PC-9 (cell line): ENCODE results near the gene ANO1.

Experiments used
- CTCF ChIP-seq: fragments of 200-600 bp; sonication (generic); conservative IDR thresholded peaks from 2 replicates; pipeline ENCODE4 v1.6.1; 2017; ENCODE audit warnings: mixed run types, antibody characterized with exemption, mild to moderate bottlenecking, moderate library complexity
- EZH2 ChIP-seq: fragments of 200-600 bp; sonication (generic); IDR thresholded peaks from 2 replicates; pipeline ENCODE4 v1.8.0; 2017; ENCODE audit warnings: antibody characterized with exemption, low read depth

DNA sequence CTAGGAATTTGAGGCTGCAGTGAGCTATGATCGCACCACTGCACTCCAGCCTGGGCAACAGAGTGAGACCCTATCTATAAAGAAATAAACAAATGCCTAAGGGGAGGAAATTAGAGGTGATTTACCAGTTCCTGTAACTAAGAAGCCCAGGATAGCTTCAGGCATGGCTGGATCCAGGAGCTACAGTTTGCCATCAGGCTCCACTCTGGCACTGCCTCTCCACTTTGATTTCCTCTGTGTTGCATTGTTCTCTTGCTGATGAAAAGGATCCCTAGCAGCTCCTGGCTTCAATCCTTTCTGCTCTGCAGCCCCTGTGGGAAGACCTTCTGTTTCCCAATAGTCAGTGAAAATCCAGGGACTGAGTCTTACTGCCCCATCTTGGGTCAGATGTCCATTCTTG, 104.9 kb downstream of the ANO1 start:
- TF ChIP-seq EZH2 = no peak
- no peak for TF ChIP-seq CTCF
